GM18507 (cell line): ENCODE measurements around the gene JAZF1.

Experiments used
- DNase-seq: peaks from one replicate; pipeline ENCODE4 v3.0.0; 2011; ENCODE audit warnings: low read depth; ENCODE audit not compliant: insufficient read length; ENCODE audit errors: extremely low spot score
- FAIRE-seq: peaks from 2 replicates; lab custom pipeline; 2011; peaks lifted over from hg19 to GRCh38; lab: Jason Lieb, UNC

The JAZF1 gene

GRCh38 chr7:27842851-27843250 is 337.7 kb downstream of the JAZF1 start:
- DNase-seq: no peak
- FAIRE-seq: no peak

DNA sequence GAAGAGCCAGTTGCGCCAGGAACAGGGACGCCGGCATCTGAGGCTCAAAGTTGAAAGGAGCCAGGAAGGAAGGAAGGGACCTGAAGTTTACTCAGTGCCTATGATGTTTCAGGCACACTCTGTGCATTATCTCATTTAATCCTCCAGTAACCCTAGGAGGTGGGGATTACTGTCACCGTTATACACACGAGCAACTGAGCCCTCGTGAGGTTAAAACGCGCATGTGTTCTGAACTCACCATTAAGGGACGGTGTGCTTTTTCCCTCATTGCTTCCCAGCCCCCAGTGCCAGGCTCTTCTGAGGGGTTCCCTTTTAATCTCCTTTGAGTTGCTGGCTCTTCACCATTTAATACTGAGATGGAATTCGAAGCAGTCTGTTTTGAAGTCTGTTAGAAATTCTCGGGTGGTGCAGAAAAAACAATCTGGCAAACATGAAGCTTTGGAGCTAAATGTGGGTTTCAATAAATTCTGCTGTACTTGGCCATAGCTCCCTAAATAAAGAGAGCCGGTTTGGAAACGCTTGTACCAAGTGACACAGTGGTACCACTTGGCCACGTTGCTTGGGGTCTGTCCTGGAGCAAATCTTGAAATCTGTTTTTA is 338.4 kb downstream of the JAZF1 start:
- no peak for FAIRE-seq
- no peak for DNase-seq

DNA sequence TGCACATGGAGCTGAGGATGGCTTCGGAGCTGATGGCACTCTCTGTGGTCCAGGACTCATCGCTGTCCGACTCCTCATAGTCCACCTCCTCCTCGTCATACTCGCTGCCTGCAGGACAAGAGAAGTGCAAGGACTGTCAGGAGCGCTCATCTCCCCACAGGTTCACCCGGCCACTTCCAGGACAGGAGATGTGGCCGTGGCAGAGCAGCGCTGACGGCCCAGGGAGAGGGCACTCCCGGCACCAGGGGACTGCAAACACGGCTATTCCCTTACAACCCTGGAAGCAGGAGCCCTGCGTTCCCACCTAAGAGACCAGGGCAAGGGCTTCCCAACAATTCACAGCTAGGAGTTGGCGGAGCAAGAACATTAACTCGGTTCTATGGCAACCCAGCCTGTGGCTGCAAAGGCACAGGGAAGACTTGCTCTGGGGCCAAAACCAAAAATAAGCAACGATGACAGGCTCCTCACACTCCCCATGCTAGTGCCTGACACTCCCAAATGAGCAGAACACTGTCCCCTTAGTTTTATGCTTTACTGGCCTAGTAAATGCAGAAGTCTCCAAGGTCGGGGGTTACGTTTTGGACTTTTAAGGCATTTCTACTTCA is 339.7 kb downstream of the JAZF1 start:
- DNase-seq (no peak), FAIRE-seq (no peak)

- FAIRE-seq (no peak), DNase-seq (no peak)
These were observed 340.3 kb downstream of the JAZF1 start for GRCh38 chr7:27840313-27840712.

GRCh38 chr7:27839099-27839498 is 341.5 kb downstream of the JAZF1 start:
- no peak for FAIRE-seq
- DNase-seq: no peak

- DNase-seq (no peak), FAIRE-seq (no peak)
These were observed 344.1 kb downstream of the JAZF1 start for GRCh38 chr7:27836536-27836935.

DNA sequence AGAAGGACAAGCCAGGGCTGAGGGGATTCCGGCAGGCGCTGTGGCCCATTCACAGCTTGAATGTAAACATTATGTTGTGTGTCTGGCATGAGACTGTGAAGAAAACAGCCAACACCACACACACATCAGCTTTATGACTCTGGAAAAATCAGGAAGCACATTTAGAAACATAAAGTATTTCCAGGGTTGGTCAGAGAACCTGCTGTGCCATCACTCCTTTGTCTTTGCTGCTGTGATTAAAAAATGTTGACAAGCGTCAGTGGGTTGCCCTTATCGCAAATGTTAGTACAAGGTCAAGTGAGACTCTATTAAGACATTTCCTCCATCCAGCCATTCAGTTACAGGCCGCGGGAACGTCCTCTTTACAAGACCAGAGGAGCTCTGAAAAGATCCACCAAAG is 345.2 kb downstream of the JAZF1 start:
- FAIRE-seq (no peak), DNase-seq (no peak)

DNA sequence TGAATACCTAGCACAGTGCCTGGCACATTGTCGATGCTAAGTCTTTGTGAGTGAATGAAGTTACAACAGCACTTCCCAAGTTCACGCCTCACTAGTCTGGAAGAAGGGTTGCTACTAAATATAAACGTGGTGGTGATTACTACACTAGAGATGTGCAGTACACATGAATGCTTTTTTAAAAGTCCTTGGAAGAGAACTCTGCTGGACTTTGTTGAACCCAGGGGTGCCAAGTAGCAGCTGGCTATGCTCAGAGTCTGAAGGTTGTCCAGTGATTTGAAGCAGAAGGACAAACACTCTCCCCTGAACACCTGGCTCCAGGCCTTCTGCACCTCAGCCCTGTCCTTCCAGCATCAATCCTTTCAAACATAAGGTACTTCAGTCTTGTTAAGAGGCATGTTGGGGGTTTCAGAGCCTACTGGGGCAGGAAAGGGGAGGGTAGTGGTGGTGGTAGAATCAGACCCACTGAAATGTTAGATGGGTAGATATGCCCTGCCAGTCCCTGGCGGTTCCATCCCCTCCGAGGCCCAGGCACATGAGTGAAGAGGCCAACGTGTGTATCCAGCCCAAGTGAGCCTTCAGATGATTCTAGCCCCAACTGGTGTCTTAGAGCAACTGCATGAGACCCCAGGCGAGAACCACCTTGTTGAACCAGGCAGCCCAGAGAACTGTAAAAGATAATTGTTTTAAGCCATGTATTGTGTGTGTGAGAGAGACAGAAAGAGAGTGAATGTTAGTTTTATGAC is 346.2 kb downstream of the JAZF1 start:
- DNase-seq: no peak

DNA sequence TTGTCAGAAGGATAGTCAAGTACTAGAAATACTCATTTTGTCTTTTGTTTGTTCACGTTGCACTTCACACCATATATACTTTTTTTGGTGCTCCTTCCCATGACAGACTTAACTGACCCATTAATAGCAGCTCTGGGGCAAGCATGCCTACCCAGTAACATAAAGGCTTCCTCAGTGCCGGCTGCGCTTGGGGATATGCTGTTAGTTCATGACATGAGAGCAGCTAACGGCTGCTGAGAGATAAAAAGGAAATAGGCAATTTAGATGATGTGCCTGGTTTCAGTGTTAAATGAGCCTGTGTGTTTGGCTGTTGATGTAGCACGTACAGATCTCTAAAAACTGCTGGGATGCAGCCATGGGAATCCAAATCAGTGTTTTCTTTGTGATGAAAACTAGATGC is 354.2 kb downstream of the JAZF1 start:
- DNase-seq: no peak
- no peak for FAIRE-seq

More for the DNA sequence above, 346.2 kb downstream of the JAZF1 start:
- no peak for FAIRE-seq

GRCh38 chr7:27825891-27826290 is 354.7 kb downstream of the JAZF1 start:
- DNase-seq: no peak
- no peak for FAIRE-seq

DNA sequence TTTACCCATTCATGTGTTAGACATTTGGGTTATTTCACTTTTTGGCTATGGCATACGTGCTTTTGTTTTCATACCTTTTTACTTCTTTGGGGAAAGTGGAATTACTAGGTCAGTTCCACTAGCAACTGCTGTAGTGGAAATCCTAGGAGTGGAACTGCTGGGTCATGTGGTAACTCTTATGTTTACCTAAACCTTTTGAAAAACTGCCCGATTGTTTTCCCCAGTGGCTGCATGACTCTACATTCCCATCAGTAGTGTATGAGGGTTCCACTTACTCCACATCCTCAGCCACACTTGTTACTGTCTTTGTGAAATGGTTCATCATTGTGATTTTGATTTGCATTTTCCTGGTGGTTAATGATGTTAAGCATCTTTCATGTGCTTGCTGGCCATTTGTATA is 358.4 kb downstream of the JAZF1 start:
- DNase-seq (no peak), FAIRE-seq (no peak)

GRCh38 chr7:27812706-27813105 is 367.9 kb downstream of the JAZF1 start:
- no peak for FAIRE-seq

DNA sequence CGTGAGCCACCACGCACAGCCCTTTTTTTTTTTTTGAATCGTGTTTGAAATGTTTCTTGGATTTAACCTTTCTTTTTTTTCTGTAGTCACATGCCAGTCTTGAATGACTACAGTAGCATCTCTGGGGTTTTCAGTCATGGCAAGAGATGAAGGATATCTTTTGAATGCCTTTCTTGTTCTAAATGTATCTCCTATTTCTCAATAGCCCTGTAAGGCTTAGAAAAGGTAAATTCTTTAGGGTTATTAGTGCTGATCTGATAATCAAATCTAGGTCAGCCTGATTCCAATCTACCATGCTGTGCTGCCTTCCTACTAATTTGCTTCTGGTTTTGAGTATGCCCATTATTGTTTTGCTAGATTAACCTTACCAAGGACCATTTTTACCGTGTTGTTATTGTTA is 370.4 kb downstream of the JAZF1 start:
- DNase-seq: no peak
- FAIRE-seq: no peak

More at GRCh38 chr7:27812706-27813105, 367.9 kb downstream of the JAZF1 start:
- no peak for DNase-seq

DNA sequence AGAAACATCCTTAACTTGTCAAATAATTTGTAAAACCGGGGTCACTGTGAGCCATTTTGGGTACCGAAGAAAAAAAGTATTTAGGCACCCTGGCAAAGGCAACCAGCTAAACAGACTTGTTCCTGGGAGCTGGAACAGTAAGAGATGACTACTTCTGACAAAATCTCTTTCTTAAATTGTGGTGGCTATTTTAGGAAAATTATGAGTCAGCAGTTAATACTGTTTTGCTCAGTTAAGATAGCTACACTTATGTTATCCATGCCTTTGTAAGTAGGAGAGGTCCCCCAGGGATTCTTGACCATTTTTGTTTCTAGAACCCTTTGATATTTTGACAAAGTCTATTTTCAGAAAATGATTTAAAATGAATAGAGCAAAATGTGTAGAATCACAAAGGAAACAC is 372.0 kb downstream of the JAZF1 start:
- DNase-seq (no peak), FAIRE-seq (no peak)

DNA sequence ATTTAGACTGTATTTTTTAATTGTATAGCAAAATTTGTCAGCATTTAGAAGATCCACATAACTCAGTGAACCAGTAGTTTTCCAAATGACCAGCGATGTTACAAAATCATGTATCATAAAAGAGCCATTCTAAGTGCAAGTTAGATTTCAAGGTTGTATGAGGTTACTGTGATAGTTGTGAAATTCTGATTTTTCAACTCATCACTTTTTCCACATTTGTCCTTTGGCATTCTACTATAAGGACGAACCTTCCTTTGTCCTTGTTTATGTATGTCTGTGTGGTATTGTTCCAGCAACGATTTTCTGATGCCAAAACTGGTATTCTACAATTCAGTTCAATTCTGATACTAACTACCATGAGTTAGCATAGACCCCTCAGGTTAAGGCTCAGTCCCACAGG is 376.5 kb downstream of the JAZF1 start:
- FAIRE-seq: no peak
- no peak for DNase-seq

- FAIRE-seq: no peak
These were observed 377.6 kb downstream of the JAZF1 start for GRCh38 chr7:27802999-27803398.

DNA sequence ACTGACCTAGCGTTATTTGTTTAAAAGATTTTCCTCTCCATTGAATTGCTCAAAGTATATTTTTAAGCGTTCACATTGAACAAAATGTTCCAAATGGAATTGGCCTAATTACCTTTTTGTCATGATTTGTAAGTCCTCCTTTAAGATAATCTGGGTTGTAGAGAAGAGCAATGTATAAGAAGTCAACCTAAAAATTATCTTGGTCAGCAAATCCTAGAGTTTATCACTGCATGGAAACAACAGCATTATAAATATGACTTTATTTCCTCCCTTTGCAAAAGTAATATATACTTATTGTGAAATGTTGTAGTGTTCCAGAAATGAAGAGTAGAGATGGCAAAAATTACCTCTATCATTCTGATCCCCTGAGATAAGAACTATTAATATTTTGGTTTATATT is 381.4 kb downstream of the JAZF1 start:
- FAIRE-seq: no peak
- DNase-seq: no peak

More at GRCh38 chr7:27802999-27803398, 377.6 kb downstream of the JAZF1 start:
- DNase-seq: no peak

DNA sequence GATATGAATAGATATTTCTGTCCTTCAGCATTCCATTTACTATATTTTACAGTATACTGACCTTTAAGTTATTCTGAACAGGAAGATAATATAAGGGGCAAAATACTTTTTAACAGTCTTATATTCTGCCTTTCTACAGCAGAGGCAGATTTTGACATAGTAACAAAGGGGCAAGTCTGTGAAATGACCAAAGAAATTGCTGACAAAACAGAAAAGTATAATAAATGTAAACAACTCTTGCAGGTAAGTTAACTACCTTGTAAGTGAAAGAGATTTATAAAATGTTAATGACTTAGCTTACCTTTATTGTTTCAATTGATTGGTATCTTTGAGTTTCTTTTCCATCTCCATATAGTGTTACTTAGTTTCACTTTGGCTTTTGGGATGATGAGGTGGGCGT is 384.6 kb downstream of the JAZF1 start:
- FAIRE-seq (no peak), DNase-seq (no peak)

- no peak for DNase-seq
- no peak for FAIRE-seq
These were observed 386.8 kb downstream of the JAZF1 start for GRCh38 chr7:27793780-27794179.

- DNase-seq: no peak
- no peak for FAIRE-seq
These were observed 392.2 kb downstream of the JAZF1 start for GRCh38 chr7:27788437-27788836.
